GM13977 (cell line): ENCODE data around the gene DUSP1.

ENCODE experiments used
- DNase-seq: peaks from one replicate; pipeline ENCODE4 v3.0.0; 2012; ENCODE audit warnings: low spot score
- CTCF ChIP-seq: IDR thresholded peaks from 2 replicates; pipeline ENCODE4 v1.5.1; 2012; ENCODE audit warnings: mild to moderate bottlenecking, control low read depth; ENCODE audit not compliant: insufficient read depth; ENCODE audit errors: extremely low read depth, missing control alignments
- in situ Hi-C: fragments of 300-500 bp; cut with MboI; formaldehyde crosslinking; loops from one replicate; pipeline ENCODE4 v1.12.0; 2022; ENCODE audit warnings: low sequenced_read_pairs, low pct_unique_long_range_greater_than_20kb, mixed read lengths, inconsistent platforms; ENCODE audit not compliant: unreplicated experiment

Gene DUSP1

DNA sequence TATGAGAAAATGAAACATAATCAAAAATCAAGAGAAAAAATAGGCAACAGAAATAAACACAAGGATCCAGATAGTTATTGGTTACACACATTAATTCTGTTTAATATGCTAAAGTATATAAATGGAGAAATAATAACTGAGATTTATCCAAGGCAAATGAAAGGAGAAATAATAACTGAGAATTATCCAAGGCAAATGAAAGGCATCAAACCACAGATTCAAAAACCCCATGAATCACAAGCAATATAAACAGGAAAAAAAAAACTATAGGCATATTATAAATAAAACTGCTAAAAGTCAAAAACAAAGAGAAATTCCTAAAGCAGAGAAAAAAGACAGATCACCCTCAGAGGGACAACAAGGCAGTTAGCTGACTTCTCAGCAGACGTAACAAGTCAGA lies 10.9 kb downstream of the DUSP1 start:
- no peak for DNase-seq
- in situ Hi-C loops: no loop called here
- TF ChIP-seq CTCF: no peak

GRCh38 chr5:172758834-172759149 lies 12.2 kb downstream of the DUSP1 start:
- in situ Hi-C loops: no loop called here
- no peak for TF ChIP-seq CTCF
- no peak for DNase-seq

- in situ Hi-C loops: no loop called here
- no peak for DNase-seq
- no peak for TF ChIP-seq CTCF
Measured at GRCh38 chr5:172758077-172758833, 12.7 kb downstream of the DUSP1 start.

DNA sequence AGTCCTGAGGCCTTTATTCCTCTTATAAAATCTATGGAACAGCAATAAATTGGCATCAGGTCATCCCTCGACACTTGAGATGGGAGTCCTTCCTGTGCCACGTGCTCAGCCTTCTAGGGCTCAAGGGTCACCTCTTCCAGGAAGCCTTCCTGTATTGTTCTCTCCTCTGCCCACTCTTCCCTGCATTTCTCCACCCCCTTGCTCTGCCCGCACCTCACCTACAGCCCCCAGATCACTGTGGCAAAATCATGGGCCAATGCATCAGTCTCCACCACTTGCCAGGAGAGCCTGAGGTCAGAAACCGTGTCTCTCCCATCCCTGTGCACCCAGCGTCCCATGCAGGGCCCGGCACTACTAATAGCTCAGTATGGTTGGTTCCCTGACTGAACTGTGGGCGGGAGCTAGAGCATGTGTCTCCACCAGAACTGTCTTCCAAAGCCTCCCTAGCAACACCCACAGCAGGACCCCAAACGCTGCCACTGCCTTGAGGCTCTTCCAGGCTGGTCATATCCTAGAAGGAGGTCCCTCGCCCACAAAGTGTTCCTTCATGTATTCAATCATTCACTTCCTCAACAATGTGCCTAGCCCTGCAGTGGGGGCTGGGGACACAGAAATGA lies 13.5 kb downstream of the DUSP1 start:
- DNase-seq: no peak
- in situ Hi-C loops: no loop called here
- no peak for TF ChIP-seq CTCF

- in situ Hi-C loops: no loop called here
- no peak for DNase-seq
Measured at GRCh38 chr5:172756764-172757393, 14.1 kb downstream of the DUSP1 start.

More at GRCh38 chr5:172756764-172757393, 14.1 kb downstream of the DUSP1 start:
- no peak for TF ChIP-seq CTCF
